GM21390 (cell line): ENCODE measurements around the gene CDK19.
"Not testable (repeated sequence)": the region's sequence is repeated elsewhere in the genome, so short reads cannot be mapped to it uniquely, and the experiment has no call there.

Source experiments
- ATAC-seq: cut with Tn5 transposase; IDR thresholded peaks from one replicate; pipeline ENCODE4 v1.9.1; 2021; ENCODE audit not compliant: unreplicated experiment

Gene CDK19

DNA sequence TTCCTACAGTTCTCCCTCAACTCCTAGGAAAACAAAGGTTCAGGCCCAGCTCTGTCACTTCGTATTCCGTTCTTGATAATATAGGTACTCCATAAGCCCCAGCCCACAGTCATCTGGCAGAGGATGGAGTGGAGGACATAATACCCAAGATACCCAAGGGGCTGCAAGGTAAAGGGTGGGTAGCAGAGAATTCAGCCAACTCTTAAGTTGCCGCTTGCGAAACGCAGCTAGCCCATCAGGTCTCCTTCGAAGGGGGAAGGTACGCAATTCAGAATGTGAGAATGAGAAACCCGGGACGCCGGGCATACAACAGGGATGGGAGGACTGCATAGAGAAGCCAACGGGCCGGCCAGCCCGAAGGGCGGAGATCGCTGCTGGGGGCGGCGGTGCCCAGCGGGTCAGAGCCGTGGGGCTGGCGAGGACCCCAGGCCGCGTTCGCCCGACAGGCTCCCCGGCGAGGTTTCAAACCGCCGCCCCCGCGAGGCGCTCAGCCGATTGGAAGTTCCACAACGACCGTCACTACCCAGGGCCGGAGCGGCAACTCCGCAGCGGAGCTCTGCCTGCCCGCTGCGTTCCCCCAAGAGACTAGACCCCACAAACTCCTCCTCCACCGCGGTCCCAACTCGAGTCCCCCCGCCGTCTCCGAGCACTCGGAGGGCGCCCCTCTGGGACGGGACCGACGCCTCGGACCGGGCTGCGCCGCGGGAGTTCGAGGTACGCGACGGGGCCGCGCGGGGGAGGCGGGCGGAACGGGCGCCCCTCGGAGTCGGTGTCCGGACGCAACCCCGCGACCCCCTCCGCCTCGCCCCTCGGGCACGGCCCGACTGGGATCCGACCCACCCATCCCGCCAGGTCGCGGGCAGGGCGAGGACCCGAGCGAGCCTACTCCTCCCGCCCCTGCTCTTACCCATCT lies 911 bp downstream of the CDK19 start:
- ATAC-seq: peak; percentile 14

- no peak for ATAC-seq
Observed at GRCh38 chr6:110813338-110814101, 1.7 kb downstream of the CDK19 start.

DNA sequence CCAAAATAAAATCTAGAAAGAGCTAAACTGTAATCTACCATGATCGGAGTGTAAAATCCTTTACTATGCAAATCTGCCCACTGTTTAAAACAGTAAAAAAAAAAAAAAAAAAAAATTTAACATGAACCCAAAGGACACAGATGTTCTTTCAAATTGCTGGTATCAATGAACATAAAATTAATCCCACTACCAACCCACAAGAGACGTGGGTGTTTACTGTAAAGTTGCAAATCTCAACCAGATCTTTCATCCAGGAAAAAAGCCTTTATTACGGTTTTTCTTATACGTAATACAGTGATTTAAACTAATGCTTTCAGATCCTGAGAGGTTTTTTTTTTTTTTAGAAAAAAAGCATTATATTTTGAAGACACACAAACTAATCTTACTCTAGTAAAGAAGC lies 2.5 kb downstream of the CDK19 start:
- no peak for ATAC-seq

GRCh38 chr6:110810896-110811586 lies 4.2 kb downstream of the CDK19 start:
- peak; percentile 20 for ATAC-seq

DNA sequence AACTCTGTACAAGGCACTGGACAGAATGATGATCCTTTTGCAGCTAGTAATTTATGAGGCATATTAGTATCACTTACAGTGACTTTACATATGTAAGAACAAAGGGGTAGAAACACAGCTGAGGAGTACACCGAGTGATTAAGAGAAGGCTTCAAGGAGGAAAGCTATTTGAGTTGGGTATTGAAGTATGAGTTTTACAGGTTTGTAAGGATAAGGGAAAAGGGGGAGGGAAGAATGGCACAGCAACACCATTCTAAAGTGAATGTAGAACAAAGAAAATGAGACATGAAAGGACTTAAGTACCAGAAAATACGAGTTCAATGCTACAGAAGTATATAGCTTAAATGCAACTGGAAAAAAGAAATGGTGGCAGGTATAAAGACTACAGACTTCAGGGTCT lies 5.5 kb downstream of the CDK19 start:
- no peak for ATAC-seq

DNA sequence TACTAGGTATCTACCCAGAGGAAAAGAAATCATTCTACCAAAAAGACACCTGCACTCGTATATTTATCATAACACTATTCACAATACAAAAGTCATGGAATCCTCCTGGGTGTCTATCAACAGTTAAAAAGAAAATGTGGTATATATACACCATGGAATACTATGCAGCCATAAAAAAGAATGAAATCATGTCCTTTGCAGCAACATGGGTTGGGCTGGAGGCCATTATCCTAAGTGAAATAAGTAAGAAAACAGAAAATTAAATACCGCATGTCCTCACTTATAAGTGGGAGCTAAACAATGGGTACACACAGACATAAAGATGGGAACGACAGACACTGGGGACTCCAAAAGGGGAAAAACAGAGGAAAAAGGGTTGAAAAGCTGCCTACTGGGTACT lies 13.1 kb downstream of the CDK19 start:
- ATAC-seq: not testable (repeated sequence)

- ATAC-seq: no peak
Observed at GRCh38 chr6:110800839-110801196, 14.5 kb downstream of the CDK19 start.

- ATAC-seq: no peak
Observed at GRCh38 chr6:110800196-110800838, 15.0 kb downstream of the CDK19 start.

DNA sequence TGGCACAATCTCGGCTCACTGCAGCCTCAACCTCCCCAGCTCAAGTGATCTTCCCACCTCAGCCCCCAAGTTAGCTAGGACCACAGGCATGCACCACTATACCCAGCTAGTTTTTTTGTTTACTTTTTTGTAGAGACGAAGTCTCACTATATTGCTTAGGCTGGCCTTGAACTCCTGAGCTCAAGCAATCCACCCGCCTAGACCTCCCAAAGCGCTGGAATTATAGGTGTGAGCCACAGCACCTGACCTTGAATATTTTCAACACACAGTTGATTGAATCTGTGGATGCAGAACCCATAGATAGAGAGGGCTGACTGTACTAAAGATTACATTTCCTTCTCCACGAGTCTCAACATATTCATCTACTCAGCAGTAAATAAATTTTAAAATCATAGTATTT lies 15.6 kb downstream of the CDK19 start:
- no peak for ATAC-seq

DNA sequence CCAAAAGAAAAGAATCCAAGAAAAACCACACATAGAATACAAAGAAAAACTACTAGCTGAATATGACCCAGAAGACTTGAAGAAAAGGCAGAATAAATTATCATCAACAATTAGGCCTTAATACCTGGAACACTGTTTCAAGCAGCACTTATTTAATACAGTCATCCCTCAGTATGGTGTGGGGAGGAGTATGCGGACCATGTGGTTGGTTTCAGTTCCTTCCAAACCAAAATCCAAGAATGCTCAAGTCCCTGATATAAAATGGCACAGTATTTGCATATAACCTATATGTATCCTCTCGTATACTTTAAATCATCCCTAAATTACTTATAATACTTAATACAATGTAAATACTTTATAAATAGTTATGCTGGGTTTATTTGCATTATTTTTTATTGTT lies 16.1 kb downstream of the CDK19 start:
- ATAC-seq: no peak

- ATAC-seq: no peak
Observed at GRCh38 chr6:110795271-110795670, 20.0 kb downstream of the CDK19 start.

DNA sequence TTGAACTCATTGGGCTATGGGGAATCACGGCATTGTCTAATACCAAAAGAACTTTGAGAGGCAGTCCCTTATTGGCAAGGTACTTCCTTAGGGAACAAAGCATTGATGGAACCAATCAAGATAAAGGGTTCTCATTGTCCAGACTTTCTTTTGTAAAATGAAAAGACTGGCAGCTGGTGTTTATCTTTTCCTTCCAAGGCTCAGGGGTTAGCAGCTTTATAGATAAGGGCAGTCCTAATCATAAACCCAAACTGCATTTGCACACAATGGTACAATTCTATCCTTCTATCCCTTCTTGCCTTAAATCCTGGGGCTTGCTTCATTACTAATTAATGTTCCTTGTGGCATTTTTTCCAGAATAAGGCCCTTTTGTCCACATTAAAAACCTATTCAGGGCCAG lies 28.6 kb downstream of the CDK19 start:
- ATAC-seq: no peak

DNA sequence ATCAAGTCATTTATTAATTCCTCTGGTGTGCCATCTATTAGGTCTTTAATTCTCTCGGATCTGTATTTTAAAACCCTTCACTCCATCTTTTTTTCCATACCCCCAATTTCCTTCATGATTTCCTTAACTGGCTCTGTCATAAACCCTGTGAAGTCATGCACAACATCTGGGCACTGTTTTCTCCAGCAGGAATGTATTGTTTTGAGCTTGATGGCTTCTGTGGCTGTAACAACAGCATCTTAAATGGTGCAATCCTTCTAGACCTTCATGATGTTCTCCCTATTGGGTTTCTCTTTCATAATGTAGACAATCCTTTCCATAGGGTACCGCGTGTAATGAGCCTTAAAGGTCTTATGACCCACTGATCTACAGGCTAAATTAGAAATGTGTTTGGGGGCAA lies 29.0 kb downstream of the CDK19 start:
- ATAC-seq: no peak

GRCh38 chr6:110784610-110784979 lies 30.7 kb downstream of the CDK19 start:
- ATAC-seq: peak; percentile 23

GRCh38 chr6:110781522-110782214 lies 33.6 kb downstream of the CDK19 start:
- no peak for ATAC-seq

DNA sequence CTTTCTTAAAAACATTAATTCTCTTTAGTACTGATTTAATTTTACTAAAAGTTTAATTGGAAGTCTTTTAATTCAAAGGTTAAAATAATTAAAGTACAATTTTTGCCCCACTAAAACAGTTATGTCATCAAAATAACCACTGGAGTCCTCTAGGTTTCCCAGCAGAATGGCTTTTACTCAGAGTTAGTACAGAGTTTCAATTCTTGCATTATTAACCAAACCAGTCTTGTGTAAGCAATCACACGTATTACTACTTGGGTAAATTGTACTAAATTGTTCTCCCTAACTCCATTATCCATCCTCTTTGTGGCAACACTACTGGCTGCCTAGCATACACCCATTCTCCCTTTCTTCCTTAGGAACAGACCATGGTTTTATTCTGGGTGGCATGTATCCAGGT lies 36.9 kb downstream of the CDK19 start:
- ATAC-seq: no peak

GRCh38 chr6:110777636-110778035 lies 37.6 kb downstream of the CDK19 start:
- ATAC-seq: no peak

DNA sequence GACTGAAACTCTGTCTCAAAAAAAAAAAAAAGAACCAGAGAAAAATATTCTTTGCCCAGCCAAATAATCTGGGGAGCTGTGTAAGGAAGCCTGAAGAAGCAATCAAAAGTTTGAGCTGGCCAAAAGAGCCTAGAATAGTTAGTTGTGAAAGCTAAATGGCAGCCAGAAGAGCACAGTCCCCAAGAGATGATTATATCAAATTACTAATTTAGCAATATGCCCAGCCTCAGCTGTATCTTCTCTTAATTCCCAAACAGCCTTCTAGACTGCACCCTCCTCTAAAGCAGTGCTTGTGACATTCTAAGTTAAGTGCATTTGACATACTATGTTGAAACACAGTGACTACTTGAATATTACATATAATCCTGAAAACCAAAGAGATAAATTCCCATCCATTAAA lies 38.9 kb downstream of the CDK19 start:
- ATAC-seq: no peak

DNA sequence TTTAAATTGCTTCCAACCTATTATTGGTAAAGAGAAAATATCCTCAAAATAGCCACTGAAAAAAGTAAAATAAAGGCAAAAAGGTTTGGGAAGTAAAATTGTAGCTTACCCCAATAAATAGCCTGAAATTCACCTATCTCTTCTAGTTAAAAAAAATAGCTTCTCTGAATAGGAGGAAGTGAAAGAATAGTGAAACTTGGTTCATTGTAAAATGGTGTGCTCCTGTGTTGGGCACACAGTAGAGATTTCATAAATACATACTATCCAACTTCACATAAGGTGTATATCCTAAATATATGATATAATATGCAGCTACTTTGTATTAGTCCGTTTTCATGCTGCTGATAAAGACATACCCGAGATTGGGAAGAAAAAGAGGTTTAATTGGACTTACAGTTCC lies 45.3 kb downstream of the CDK19 start:
- no peak for ATAC-seq

GRCh38 chr6:110768057-110768456 lies 47.2 kb downstream of the CDK19 start:
- ATAC-seq: no peak

DNA sequence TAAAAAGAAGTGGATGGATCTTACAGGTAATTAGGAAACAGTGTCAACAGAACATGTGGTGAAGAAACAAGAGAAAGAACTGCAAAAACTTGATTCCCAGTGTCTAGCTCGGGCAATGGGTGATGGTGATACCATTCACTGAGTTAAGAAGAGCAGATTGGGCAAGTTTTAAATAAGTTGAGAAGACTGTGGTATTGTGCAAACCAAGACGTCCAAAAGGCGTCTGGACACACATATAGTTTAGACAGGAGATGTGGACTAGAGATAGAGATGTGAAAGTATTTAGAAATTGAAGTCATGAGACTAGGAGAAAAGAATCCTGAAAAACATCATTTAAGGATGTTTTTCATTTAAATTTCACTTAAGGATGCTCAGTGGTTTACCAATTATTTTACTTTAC lies 53.9 kb downstream of the CDK19 start:
- no peak for ATAC-seq
